HG02642 (cell line): ENCODE data around the gene AP3B1.

Experiments
- ATAC-seq: cut with Tn5 transposase; IDR thresholded peaks from one replicate; pipeline ENCODE4 v1.9.1; 2021; ENCODE audit warnings: mild to moderate bottlenecking; ENCODE audit not compliant: unreplicated experiment, poor library complexity

The AP3B1 gene

GRCh38 chr5:78289911-78290310, 4.6 kb downstream of the AP3B1 start:
- no peak for ATAC-seq

- no peak for ATAC-seq
Measured at GRCh38 chr5:78288246-78288645, 6.3 kb downstream of the AP3B1 start.

- no peak for ATAC-seq
Measured at GRCh38 chr5:78287833-78288232, 6.7 kb downstream of the AP3B1 start.

- ATAC-seq = no peak
Measured at GRCh38 chr5:78287169-78287568, 7.3 kb downstream of the AP3B1 start.

- ATAC-seq = no peak
Measured at GRCh38 chr5:78286290-78286689, 8.2 kb downstream of the AP3B1 start.

GRCh38 chr5:78283802-78284201, 10.7 kb downstream of the AP3B1 start:
- ATAC-seq = no peak

- no peak for ATAC-seq
Measured at GRCh38 chr5:78283105-78283504, 11.4 kb downstream of the AP3B1 start.

GRCh38 chr5:78280261-78280660, 14.2 kb downstream of the AP3B1 start:
- ATAC-seq = no peak

GRCh38 chr5:78279194-78279593, 15.3 kb downstream of the AP3B1 start:
- ATAC-seq = no peak

GRCh38 chr5:78277715-78278114, 16.8 kb downstream of the AP3B1 start:
- no peak for ATAC-seq

- no peak for ATAC-seq
Measured at GRCh38 chr5:78275998-78276543, 18.4 kb downstream of the AP3B1 start.

- ATAC-seq = no peak
Measured at GRCh38 chr5:78274540-78275197, 19.8 kb downstream of the AP3B1 start.

GRCh38 chr5:78273436-78273835, 21.1 kb downstream of the AP3B1 start:
- ATAC-seq = no peak

- no peak for ATAC-seq
Measured at GRCh38 chr5:78271766-78272165, 22.7 kb downstream of the AP3B1 start.

GRCh38 chr5:78269088-78269703, 25.3 kb downstream of the AP3B1 start:
- no peak for ATAC-seq

- ATAC-seq = no peak
Measured at GRCh38 chr5:78268356-78268755, 26.1 kb downstream of the AP3B1 start.

GRCh38 chr5:78265163-78265562, 29.3 kb downstream of the AP3B1 start:
- ATAC-seq = no peak

- no peak for ATAC-seq
Measured at GRCh38 chr5:78264600-78264999, 29.9 kb downstream of the AP3B1 start.

- ATAC-seq = no peak
Measured at GRCh38 chr5:78260771-78261170, 33.7 kb downstream of the AP3B1 start.

GRCh38 chr5:78253201-78253600, 41.3 kb downstream of the AP3B1 start:
- no peak for ATAC-seq

- ATAC-seq = no peak
Measured at GRCh38 chr5:78252715-78253114, 41.8 kb downstream of the AP3B1 start.
